GM21737 (cell line): ENCODE data around the gene RNF212B.
"Not testable (repeated sequence)": the region's sequence is repeated elsewhere in the genome, so short reads cannot be mapped to it uniquely, and the experiment has no call there.

Experiments used
- ATAC-seq: cut with Tn5 transposase; IDR thresholded peaks from one replicate; pipeline ENCODE4 v1.9.1; 2021; ENCODE audit warnings: mild to moderate bottlenecking, moderate library complexity; ENCODE audit not compliant: unreplicated experiment

Gene RNF212B, protein sequence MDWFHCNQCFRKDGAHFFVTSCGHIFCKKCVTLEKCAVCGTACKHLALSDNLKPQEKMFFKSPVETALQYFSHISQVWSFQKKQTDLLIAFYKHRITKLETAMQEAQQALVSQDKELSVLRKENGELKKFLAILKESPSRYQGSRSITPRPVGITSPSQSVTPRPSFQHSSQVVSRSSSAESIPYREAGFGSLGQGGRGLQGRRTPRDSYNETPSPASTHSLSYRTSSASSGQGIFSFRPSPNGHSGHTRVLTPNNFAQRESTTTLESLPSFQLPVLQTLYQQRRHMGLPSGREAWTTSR

DNA sequence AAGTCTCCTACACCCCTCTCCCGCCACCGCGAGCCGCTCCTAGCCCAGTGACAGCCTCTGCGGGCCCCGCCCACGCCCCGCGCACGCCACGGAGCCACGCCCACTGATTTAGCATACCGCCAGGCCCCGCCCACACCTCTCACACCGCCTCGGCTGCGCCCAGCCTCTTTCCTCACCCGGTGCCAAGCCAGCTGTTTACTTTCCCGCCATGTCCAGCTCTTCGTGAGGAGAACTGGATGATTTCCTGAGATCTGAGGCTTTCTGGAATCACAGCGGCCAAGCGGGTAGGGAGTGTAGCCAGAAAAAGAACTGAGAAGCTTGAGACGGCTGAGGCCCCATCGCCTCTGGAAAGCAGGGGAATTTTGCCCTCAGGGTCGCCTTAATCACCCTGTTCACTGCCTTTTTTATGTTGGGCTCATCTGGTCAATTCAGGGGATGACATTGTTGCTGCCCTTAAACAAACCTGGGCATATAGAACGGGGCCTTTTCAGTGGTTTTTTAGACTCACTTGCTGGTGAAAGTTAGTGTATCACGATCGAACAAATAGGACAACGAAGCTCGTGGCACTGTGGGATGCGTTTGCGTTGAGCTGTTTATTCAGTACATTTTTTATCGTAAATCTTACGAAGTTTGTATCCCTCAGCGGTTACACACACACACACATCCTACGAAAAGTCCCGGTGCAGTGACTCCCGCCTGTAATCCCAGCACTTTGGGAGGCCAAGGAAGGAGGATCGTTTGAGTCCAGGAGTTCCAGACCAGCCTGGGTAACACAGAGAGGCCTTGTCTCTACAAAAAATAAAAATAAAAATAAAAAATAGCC is at the start of gene RNF212B:
Gene RNF212B (plus strand): TSS at position 165 of the 823 bp plus-strand sequence. CDS start 2,410 bp downstream, outside the sequence.
- peak; percentile 79 for ATAC-seq

DNA sequence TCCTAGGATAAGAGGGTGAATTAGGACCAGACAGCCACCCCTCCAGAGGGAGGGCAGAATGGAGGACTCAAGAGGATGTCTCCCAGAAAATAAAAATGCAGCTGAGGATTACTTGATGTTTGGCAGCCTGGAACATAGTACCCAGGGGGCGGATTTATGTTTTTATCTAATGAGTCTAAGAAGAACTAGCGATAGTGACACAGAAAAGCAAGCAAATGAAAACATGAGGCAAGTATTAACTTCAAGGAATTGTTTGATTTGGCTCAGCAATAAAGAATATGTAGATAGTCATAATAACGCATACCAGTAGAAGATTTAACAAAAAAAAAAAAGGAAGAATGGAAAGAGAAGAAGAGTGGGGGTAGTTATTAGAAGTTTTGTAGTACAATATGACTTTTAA is 44.3 kb upstream of the RNF212B start:
- no peak for ATAC-seq

DNA sequence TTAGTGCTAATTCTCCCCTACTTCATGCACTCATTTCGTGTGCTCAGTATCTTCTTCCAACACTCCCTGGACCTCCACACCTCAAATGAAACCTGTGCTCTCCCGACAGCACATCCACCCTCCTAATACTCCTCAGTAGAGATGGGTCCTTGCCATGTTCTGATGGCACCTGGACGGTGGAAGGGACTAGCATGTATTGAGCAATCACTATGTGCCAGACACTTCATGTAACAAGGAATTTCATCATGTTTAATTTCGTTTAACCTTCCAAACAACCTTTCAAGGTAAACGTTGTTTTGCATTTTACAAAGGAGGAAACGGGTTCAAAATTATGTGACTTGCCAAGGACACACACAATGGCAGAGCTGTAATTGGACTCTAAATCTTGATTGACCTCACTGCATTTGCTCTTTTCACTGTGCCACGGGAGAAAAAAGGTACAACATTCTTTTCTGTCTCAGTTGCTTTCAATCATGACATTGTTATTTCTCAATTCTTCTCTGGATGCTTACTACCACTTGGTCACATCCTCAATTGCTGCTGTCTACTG is 42.1 kb upstream of the RNF212B start:
- no peak for ATAC-seq

DNA sequence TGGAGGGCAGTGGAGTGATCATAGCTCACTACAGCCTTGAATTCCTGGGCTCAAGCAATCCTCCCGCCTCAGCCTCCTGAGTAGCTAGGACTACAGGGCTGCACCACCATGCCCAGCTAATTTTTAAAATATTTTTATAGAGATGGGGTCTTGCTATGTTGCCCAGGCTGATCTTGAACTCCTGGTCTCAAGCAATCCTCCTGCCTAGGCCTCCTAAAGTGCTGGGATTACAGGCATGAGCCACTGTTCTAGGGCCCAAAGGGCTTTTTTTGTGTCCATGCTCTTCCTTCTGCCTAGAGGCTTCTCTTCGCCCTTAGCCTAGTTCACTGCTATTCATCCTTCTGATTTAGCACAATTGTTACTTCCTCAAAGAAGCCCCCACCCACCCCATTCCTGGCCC is 41.2 kb upstream of the RNF212B start:
- not testable (repeated sequence) for ATAC-seq

DNA sequence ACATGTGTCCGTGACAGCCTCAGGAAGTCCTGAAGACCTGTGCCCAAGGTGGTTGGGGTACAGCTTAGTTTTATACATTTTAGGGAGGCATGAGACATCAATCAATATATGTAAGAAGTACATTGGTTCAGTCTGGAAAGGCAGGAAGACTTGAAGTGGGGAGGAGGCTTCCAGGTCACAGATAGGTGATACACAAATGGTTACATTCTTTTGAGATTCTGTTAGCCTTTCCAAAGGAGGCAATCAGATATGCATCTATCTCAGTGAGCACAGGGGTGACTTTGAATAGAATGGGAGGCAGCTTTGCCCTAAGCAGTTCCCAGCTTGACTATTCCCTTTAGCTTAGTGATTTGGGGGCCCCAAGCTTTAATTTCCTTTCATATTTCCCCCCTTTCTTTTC is 38.6 kb upstream of the RNF212B start:
- ATAC-seq: not testable (repeated sequence)

DNA sequence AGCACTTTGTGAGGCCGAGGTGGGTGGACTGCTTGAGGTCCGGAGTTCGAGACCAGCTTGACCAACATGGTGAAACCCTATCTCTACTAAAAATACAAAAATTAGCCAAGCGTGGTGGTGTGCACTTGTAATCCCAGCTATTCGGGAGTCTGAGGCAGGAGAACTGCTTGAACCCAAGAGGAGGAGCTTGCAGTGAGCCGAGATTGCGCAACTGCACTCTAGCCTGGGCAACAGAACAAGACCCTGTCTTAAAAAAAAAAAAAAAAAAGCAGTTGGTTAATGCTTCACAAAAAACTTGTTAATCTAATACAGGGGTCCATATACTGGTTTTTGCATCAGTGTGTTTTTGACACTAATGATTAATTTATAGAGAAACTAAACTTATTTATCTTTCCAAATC is 35.7 kb upstream of the RNF212B start:
- ATAC-seq: no peak

DNA sequence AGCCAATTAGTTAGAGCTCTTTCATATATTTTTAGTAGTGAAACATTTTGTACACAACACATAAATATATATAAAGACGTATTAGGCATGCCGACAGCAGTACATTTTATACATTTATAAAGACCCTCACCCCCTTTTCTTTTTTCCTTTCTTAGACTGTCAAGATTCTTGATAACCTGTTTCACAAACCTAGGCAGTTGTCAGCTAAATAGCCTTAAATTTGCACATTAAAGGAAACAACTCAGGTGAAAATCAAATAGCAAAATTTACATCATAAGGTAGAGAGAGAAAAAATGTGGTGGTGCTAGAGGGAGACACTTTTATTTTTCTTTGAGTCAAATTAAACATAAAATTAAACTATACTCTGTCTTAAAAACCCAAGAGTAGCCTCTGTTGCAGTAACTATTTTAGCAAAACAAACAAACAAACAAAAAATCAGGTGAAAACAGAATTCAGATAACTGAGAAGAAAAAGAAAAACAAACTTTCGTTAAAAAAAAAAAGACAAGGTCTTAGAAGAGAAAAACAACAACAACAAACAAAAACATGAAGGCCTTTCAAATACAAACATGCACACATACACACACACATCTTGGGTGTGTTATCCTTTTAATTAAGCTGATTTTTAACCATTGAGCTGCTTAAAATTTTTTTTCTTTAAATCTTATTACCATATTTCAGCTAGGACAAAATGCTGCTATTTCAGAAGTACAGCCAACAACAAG is 31.2 kb upstream of the RNF212B start:
- no peak for ATAC-seq

DNA sequence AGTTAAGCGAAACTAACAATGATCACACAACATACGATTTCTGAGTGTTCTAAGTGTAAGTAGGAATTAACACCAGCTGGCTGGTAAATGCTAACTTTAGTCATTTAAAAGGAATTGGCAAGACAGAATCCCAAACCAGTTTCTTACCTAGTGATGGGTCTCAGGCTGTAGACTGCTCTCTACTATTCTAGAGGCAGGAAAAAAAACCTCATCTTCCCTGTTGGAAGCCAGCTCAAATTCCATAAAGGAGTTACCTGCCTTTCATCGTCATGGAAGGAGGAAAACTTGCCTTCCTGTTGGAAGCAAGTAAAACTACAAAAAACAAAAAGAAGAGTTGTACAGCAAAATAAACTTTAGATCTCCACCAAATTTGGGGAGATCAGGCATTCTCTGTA is 30.6 kb upstream of the RNF212B start:
- ATAC-seq: no peak

DNA sequence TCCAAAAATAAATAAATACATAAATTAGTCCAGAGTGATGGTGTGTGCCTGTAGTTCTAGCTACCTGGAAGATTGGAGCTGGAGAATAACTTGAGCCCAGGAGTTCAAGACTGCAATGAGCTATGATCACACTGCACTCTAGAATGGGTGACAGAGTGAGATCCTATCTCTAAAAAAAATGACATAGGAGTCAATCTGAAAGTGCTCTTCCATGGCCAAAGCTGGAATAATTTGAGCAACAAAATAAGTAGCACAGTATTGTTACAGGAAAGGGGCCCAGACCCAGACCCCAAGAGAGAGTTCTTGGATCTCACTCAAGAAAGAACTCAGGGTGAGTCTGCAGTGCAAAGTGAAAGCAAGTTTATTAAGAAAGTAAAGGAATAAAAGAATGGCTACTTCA is 29.4 kb upstream of the RNF212B start:
- no peak for ATAC-seq

DNA sequence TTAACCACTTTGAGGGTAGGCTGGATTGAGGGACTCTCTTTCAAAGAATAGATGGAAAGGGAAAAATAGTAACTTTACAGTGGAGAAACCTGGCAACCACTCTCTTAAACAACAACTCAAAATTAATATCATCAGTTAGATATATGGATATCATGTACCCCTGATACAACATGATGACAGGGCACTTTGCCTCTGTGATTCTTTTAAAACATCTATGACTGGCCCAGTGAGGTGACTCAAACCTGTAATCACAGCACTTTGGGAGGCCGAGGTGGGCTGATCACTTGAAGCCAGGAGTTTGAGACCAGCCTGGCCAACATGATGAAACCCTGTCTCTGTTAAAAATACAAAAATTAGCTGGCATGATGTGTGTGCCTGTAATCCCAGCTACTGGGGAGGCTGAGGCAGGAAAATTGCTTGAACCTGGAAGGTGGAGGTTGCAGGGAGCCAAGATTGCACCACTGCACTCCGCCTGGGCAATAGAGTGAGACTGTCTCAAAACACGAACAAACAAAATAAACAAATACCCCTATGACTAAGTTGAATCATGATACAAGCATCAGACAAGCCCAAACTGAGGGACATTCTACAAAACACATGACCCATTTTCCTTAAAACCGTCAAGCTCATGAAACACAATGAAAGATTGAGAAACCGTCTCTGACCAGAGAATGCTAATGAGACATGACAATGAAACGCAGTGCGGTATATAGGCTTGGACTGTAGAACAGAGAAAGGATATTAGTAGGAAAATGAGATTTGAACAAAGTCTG is 27.9 kb upstream of the RNF212B start:
- ATAC-seq: no peak

DNA sequence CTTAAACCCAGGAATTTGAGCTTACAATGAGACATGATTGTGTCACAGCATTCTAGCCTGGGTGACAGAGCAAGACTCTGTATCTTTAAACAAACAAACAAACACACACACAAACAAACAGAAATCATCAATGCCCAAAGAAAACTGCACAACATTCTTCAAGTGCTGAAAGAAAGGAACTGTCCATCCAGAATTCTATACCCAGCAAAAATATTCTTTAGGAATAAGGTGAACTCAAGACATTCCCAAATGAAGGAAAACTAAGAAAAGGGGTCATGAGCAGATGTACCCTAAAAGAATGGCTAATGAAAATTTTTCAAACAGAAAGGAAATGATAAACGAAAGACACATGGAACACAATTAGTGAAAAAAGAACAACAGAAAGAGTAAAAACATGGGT is 22.3 kb upstream of the RNF212B start:
- ATAC-seq: no peak

DNA sequence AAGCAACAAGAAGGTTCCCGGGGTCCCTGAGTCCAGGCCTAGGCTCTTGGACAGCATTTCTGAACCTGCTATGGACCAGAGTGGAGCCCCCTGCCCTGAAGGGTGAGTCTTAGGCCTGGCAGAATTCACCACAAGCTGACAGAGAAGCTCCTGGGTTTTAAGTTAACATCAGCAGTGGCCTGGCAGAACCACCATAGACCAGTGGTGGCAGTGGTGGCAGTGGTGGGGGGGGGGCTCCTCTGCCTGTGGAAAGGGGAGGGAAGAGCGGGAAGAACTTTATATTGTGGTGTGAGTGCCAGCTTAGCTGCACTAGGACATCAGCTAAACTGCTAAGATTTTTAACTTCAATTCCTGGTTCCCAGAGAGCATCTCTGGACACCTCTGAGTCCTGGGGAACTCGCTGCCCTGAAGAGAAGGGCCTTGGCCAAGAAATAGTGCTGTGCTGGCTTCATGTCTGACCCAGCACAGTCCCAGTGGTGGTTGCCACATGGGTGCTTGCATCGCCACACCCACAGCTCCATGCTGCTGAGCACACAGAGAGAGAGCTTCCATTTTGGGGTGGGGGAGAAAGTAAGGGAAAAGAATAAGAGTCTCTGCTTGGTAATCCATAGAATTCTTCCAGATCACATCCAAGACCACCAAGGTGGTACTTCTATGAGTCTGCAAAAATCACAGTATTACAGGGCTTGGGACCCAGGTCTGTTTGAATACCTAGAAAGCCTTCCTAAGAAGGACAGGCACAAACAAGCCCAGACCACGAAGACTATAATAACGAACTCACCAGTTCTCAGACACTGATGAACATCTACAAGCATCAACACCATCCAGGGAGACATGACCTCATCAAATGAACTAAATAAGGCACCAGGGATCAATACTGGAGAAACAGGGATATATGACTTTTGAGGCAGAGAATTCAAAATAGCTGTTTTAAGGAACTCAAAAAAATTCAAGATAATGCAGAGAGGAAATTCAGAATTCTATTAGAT is 20.4 kb upstream of the RNF212B start:
- no peak for ATAC-seq

DNA sequence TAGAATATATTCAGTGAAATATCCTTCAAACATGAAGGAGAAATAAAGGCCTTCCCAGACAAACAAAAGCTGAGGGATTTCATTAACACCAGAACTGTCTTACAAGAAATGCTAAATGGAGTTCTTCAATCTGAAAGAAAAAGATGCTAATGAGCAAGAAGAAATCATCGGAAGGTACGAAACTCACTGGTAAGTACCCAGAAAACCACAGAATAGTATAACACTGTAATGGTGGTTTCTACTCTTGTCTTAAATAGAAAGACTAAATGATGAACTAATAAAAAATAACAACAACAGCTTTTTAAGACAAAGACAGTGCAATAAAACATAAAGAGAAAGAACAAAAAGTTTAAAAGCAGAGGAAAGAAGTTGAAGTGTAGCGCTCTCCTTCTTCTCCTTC is 18.7 kb upstream of the RNF212B start:
- no peak for ATAC-seq

DNA sequence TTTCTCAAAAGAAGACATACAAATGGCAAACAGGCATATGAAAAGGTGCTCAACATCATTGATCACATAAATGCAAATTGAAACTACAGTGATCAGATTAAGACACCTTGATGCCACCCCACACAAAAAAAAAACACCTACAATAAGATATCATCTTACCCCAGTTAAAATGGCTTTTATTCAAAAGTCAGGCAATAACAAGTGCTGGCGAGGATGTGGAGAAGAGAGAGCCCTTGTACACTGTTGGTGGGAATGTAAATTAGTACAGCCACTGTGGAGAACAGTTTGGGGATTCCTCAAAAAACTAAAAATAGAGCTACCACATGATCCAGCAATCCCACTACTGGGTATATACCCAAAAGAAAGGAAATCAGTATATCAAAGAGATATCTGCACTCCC is 12.8 kb upstream of the RNF212B start:
- not testable (repeated sequence) for ATAC-seq

DNA sequence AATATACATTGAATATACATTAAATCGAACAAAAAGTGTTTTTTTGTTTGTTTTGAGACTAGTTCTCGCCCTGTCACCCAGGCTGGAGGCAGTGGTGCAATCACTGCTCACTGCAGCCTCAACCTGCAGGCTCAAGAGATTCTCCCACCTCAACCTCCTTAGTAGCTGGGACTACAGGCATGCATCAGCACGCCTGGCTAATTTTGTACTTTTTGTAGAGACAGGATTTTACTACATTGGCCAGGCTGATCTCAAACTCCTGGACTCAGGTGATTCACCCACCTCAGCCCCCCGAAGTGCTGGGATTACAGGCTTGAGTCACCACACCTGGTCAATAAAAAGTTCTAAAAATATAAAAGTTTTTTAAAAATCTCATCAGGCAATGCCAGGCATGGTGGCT is 10.2 kb upstream of the RNF212B start:
- ATAC-seq: no peak

DNA sequence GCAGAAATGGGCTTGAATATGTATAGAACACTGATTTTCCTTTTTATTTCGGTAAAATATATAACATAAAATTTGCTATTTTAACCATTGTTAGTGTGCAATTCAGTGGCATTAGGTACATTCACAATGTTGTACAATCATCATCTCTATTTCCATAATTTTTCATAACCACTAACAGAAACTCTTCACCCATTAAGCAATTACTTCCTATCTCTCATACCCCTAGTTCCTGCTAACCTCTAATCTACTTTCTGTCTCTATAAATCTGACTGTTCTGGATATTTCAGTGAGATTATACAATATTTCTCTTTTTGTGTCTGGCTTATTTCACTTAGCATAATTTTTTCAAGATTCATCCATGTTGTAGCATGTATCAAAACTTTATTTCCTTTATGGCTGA is 8.9 kb upstream of the RNF212B start:
- no peak for ATAC-seq

DNA sequence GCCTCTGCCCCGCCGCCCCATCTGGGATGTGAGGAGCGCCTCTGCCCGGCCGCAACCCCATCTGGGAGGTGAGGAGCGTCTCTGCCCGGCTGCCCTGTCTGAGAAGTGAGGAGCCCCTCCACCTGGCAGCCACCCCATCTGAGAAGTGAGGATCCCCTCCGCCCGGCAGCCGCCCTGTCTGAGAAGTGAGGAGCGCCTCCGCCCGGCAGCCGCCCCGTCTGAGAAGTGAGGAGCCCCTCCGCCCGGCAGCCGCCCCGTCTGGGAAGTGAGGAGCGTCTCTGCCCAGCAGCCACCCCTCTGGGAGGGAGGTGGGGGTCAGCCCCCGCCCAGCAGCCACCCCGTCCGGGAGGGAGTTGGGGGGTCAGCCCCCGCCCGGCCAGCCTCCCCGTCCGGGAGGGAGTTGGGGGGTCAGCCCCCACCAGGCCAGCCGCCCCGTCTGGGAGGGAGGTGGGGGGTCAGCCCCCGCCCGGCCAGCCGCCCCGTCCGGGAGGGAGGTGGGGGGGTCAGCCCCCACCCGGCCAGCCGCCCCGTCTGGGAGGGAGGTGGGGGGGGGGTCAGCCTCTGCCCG is 5.4 kb upstream of the RNF212B start:
- ATAC-seq: not testable (repeated sequence)

DNA sequence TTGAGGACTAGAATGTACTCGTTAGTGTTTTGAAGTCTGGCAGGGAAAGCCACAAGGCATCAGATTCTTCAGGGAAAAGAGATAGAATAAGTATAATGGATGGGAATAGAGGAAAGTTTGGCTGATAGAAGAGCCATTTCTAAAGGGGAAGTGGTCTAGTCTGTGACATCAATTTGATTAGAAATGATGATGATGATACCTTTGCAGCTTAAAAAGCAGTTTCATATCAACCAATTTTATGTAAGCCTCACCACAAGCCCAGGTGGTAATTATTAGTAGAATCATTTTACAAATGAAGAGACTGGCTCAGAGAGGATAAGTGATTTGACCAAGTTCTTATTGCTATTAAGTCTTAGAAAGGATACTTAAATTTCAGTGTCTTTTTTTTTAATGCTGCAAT is 2.9 kb downstream of the RNF212B start:
- no peak for ATAC-seq

DNA sequence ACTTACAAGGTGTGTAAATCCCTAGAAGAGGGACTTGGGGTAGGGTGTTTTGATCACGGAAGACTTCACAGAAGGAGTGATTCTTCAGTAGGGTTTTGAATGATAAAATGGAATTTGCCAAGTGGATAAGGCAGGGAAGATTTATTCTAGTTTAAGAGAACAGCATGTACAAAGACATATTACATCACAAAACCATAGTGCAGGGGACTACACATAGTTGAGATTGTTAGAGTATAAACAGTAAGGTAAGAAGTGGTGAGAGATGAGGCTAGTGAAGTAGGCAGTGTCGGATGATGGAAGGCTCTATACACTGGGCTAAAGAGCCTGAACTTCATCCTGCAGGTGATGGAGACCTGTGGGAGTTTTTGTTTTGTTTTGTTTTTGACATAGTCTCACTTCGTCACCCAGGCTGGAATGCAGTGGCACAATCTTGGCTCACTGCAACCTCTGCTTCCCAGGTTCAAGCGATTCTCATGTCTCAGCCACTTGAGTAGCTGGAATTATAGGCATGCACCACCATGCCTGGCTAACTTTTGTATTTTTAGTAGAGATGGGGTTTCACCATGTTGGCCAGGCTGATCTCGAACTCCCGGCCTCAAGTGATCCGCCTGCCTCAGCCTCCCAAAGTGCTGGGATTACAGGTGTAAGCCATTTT is 3.5 kb downstream of the RNF212B start:
- not testable (repeated sequence) for ATAC-seq
